Measurements from ENCODE around the gene NLRP8. TPM values are rescaled to one million over a fixed set of nuclear protein-coding genes. Genes with fewer than 3 reads are reported as not detected.
"Not testable (repeated sequence)": the region's sequence is repeated elsewhere in the genome, so short reads cannot be mapped to it uniquely, and the experiment has no call there.

Gene NLRP8
- total RNA-seq, 4 donors from 2014 or later, result not detected

GRCh38 chr19:55939206-55939605 lies 8.4 kb upstream of the NLRP8 start:
- no peak for DNase-seq (ENCODE audit: low spot score in 2 of 2)
- Histone ChIP-seq H3K27ac (no peak overlapping the region), H3K27me3 (no peaks in the 10 kb centered on the region), H3K4me1 (no peaks in the 10 kb centered on the region), H3K4me3 (no peak overlapping the region), H3K36me3 (no peaks in the 10 kb centered on the region), H3K9me3 (peaks cover 0 to 47% (median 0%) of the 10 kb centered on the region in 4 donors)
- TF ChIP-seq EP300 (IDR thresholded peaks at IDR 0.05), result no peak
- no peak for TF ChIP-seq CTCF (IDR thresholded peaks at IDR 0.05)
- WGBS, 2 donors, result 65 to 72% methylated on average over 7 of the region's 7 CpGs

GRCh38 chr19:55940306-55940705 lies 7.3 kb upstream of the NLRP8 start:
- no peaks in the 10 kb centered on the region for H3K36me3 ChIP-seq
- peaks cover 0 to 38% (median 0%) of the 10 kb centered on the region in 4 donors for H3K9me3 ChIP-seq
- no peaks in the 10 kb centered on the region for H3K4me1 ChIP-seq
- no peak for DNase-seq (ENCODE audit: low spot score in 2 of 2)
- no peak overlapping the region for H3K4me3 ChIP-seq
- no peaks in the 10 kb centered on the region for H3K27me3 ChIP-seq
- TF ChIP-seq EP300 (IDR thresholded peaks at IDR 0.05), result no peak
- no peak for TF ChIP-seq CTCF (IDR thresholded peaks at IDR 0.05)
- TF ChIP-seq POLR2A (IDR thresholded peaks at IDR 0.05), result no peak
- WGBS, 2 donors, result 89 to 90% methylated on average over 11 of the region's 11 CpGs
- H3K27ac ChIP-seq, result no peak overlapping the region

- H3K27me3 ChIP-seq; H3K27ac ChIP-seq; DNase-seq (ENCODE audit: low spot score in 2 of 2); H3K4me1 ChIP-seq; H3K36me3 ChIP-seq; H3K4me3 ChIP-seq: not testable (repeated sequence)
- 92% methylated on average over 18 to 19 of the region's 19 CpGs for WGBS, 2 donors
- peaks cover 0 to 66% (median 1%) of the 10 kb centered on the region in 4 donors for H3K9me3 ChIP-seq
Measured at GRCh38 chr19:55950566-55950965, 2.9 kb downstream of the NLRP8 start.

- TF ChIP-seq POLR2A (IDR thresholded peaks at IDR 0.05), result no peak
- no peak for TF ChIP-seq EP300 (IDR thresholded peaks at IDR 0.05)
- no peak for TF ChIP-seq CTCF (IDR thresholded peaks at IDR 0.05)
- H3K4me3 ChIP-seq, result no peak overlapping the region
- WGBS, 2 donors, result 91 to 94% methylated on average over 7 of the region's 7 CpGs
- no peak for DNase-seq (ENCODE audit: low spot score in 2 of 2)
- peaks cover 0 to 29% (median 0%) of the 10 kb centered on the region in 4 donors for H3K9me3 ChIP-seq
- no peaks in the 10 kb centered on the region for H3K4me1 ChIP-seq
- no peaks in the 10 kb centered on the region for H3K27me3 ChIP-seq
- H3K36me3 ChIP-seq, result no peaks in the 10 kb centered on the region
- H3K27ac ChIP-seq, result no peak overlapping the region
Measured at GRCh38 chr19:55956431-55956830, 8.8 kb downstream of the NLRP8 start.

- Histone ChIP-seq H3K36me3 (no peaks in the 10 kb centered on the region), H3K27ac (no peak overlapping the region), H3K27me3 (no peaks in the 10 kb centered on the region), H3K4me3 (no peak overlapping the region), H3K4me1 (no peaks in the 10 kb centered on the region), H3K9me3 (peaks cover 0 to 13% (median 0%) of the 10 kb centered on the region in 4 donors)
- no peak for DNase-seq (ENCODE audit: low spot score in 2 of 2)
- TF ChIP-seq CTCF (IDR thresholded peaks at IDR 0.05) (no peak), POLR2A (IDR thresholded peaks at IDR 0.05) (no peak), EP300 (IDR thresholded peaks at IDR 0.05) (no peak)
- WGBS, 2 donors, result 72 to 92% methylated on average over 4 of the region's 4 CpGs
Measured at GRCh38 chr19:55958356-55958755, 10.7 kb downstream of the NLRP8 start.

Measured in tibial nerve (tissue), 4 donors.